ENCODE results near the gene SLC44A1. TPM values are rescaled to one million over a fixed set of nuclear protein-coding genes. Genes with fewer than 3 reads are reported as not detected.

The SLC44A1 gene
- total and polyA plus RNA-seq, 2 of the 13 experiments (the other 11 are each of a cell fraction or from before 2014, with no cell fraction given) = 21.4 to 40.8 TPM

GRCh38 chr9:105245029-105245890 is 809 bp downstream of the SLC44A1 start (continued):
- TF ChIP-seq ETV5 (CRISPR knock-in tag; IDR thresholded peaks at IDR 0.05; ENCODE audit: borderline replicate concordance) (no peak), SRSF1 (optimal IDR thresholded peaks at IDR 0.05; ENCODE audit: low read depth, low read length) (no peak), SIX4 (CRISPR knock-in tag; IDR thresholded peaks at IDR 0.05) (no peak)

- Histone ChIP-seq H3K79me2 (ENCODE audit: insufficient read depth, low read length) (peaks cover 58% of the 10 kb centered on the region), H3K9ac (ENCODE audit: insufficient read depth, low read depth, low read length) (peak overlapping the region; percentile 76), H3K27ac (ENCODE audit: extremely low read length, insufficient read depth, low read length) (peak overlapping the region; percentile 68), H4K20me1 (ENCODE audit: insufficient read depth, low read length) (no peaks in the 10 kb centered on the region), H3K4me1 (ENCODE audit: insufficient read depth, low read length) (peaks cover 79% of the 10 kb centered on the region), H3K36me3 (replicated peaks in 1 of 2; ENCODE audit: control insufficient read depth in 1 of 2, insufficient read depth in 2 of 2, low read length in 2 of 2) (no peaks in the 10 kb centered on the region), H3K4me2 (ENCODE audit: low read depth, low read length) (peak overlapping the region; percentile 81), H3K27me3 (ENCODE audit: control insufficient read depth in 1 of 2, insufficient read depth in 2 of 2, low read length in 2 of 2) (no peaks in the 10 kb centered on the region), H3K4me3 (replicated peaks in 1 of 3; ENCODE audit: insufficient read depth in 1 of 3, low read depth in 2 of 3, low read length in 3 of 3) (peak overlapping the region; percentile 93 to 98 (median 97)), H3K9me3 (ENCODE audit: low read length) (no peaks in the 10 kb centered on the region), H2AFZ (ENCODE audit: low read length) (no peak overlapping the region)
- TSS peak; percentile 52 for BruUV-seq (replicated peaks)
- in situ Hi-C loops (cut with HindIII; ENCODE audit: extremely low pct_ligation_motif_present, low pct_unique_long_range_greater_than_20kb) = no loop called here
- ChIA-PET POLR2A (interaction anchor here (2.4 kb wide), 2 partner anchors 45 to 73 kb away, joined by 12 to 17 read pairs; no protein-coding TSS in a partner anchor), CTCF (ENCODE audit: low intra/inter-chr PET ratio, low total read pairs) (no interaction called here)
- DNase-seq (ENCODE audit: low spot score) = no peak
- intact Hi-C loops (cut with micrococcal nuclease; ENCODE audit: unreplicated experiment) = loop anchor here (2.0 to 5.0 kb wide), 4 partner anchors 46 to 319 kb away; no protein-coding TSS in a partner anchor
- no peak for ATAC-seq
- no peak for FAIRE-seq
- WGBS (ENCODE audit: low lambda C conversion rate) = 2% methylated on average over 4 of the region's 4 CpGs
- TF ChIP-seq THAP11 (CRISPR knock-in tag; IDR thresholded peaks at IDR 0.05) (no peak), ZFP91 (CRISPR knock-in tag; IDR thresholded peaks at IDR 0.05; ENCODE audit: borderline replicate concordance) (no peak), ZSCAN31 (CRISPR knock-in tag; IDR thresholded peaks at IDR 0.05; ENCODE audit: low read depth) (no peak), GABPA (IDR thresholded peaks at IDR 0.05; ENCODE audit: low read depth, low read length) (no peak), GABPA (CRISPR knock-in tag; IDR thresholded peaks at IDR 0.05; ENCODE audit: low read depth) (no peak), POLR2AphosphoS2 (IDR thresholded peaks at IDR 0.05; ENCODE audit: low read depth, low read length) (no peak), ZNF790 (CRISPR knock-in tag; IDR thresholded peaks at IDR 0.05; ENCODE audit: borderline replicate concordance) (no peak), AHDC1 (CRISPR knock-in tag; IDR thresholded peaks at IDR 0.05; ENCODE audit: borderline replicate concordance) (no peak), MIER3 (CRISPR knock-in tag; IDR thresholded peaks at IDR 0.05; ENCODE audit: borderline replicate concordance) (no peak)
These were observed 1.4 kb downstream of the SLC44A1 start for GRCh38 chr9:105245891-105246161.
